A673 (cell line): Measurements from ENCODE around the gene TECR. TPM values are rescaled to one million over a fixed set of nuclear protein-coding genes. Genes with fewer than 3 reads are reported as not detected.

Source experiments
- BruUV-seq: library from RNA; stranded (reverse); fragments of 400-500 nt; replicated peaks from 2 replicates; lab custom pipeline; 2021; lab: Mats Ljungman, UMichigan
- CTCF ChIA-PET: fragments of 300-600 bp; sonication (Branson Sonifier 250); formaldehyde crosslinking; loops from one replicate; lab custom pipeline; 2022; ENCODE audit warnings: antibody characterized with exemption; lab: Charles Lee
- POLR2A ChIA-PET: fragments of 300-600 bp; sonication (Branson Sonifier 250); formaldehyde crosslinking; loops from one replicate; lab custom pipeline; 2022; ENCODE audit warnings: antibody characterized with exemption; ENCODE audit not compliant: low non-redundant PET; lab: Charles Lee
- DNase-seq: peaks from one replicate; pipeline ENCODE4 v3.0.0-alpha.2; 2015; ENCODE audit warnings: low spot score
- H3K27ac ChIP-seq: fragments of 200-600 bp; sonication (generic); 2 replicates; pipeline ENCODE4 v1.5.1; 2016; ENCODE audit warnings: mixed run types, low read depth, mild to moderate bottlenecking, mixed read lengths, antibody characterized with exemption, low read length; ENCODE audit not compliant: poor library complexity, severe bottlenecking
- H3K27me3 ChIP-seq: fragments of 200-600 bp; sonication (generic); replicated peaks from 2 replicates; pipeline ENCODE4 v1.6.1; 2017; ENCODE audit warnings: mixed run types, low read depth, mild to moderate bottlenecking, mixed read lengths, antibody characterized with exemption, low read length; ENCODE audit not compliant: insufficient read depth, poor library complexity
- H3K36me3 ChIP-seq: fragments of 200-600 bp; sonication (generic); 2 replicates; pipeline ENCODE4 v1.6.1; 2016; ENCODE audit warnings: mixed run types, mild to moderate bottlenecking, mixed read lengths, antibody characterized with exemption, low read length; ENCODE audit not compliant: insufficient read depth, poor library complexity, severe bottlenecking
- H3K4me1 ChIP-seq: fragments of 200-600 bp; sonication (generic); 2 replicates; pipeline ENCODE4 v1.6.1; 2017; ENCODE audit warnings: mixed run types, mild to moderate bottlenecking, mixed read lengths, antibody characterized with exemption, low read length; ENCODE audit not compliant: insufficient read depth, poor library complexity, severe bottlenecking
- H3K4me3 ChIP-seq: fragments of 200-600 bp; sonication (generic); 2 replicates; pipeline ENCODE4 v1.5.1; 2016; ENCODE audit warnings: low read depth, mixed run types, mild to moderate bottlenecking, mixed read lengths, low read length; ENCODE audit not compliant: poor library complexity, severe bottlenecking
- H3K9me3 ChIP-seq: fragments of 200-600 bp; sonication (generic); 2 replicates; pipeline ENCODE4 v1.6.1; 2016; ENCODE audit warnings: mixed run types, low read depth, mild to moderate bottlenecking, mixed read lengths, antibody characterized with exemption, low read length; ENCODE audit not compliant: poor library complexity, severe bottlenecking
- CTCF ChIP-seq: fragments of 300-800, 200-600 bp; sonication (generic); conservative IDR thresholded peaks from 2 replicates; pipeline ENCODE4 v1.5.1; 2017; ENCODE audit warnings: low read depth, mild to moderate bottlenecking, antibody characterized with exemption, low read length, moderate library complexity, mixed read lengths
- EZH2 ChIP-seq: fragments of 200-600 bp; sonication (generic); IDR thresholded peaks from 2 replicates; pipeline ENCODE4 v1.6.1; 2017; ENCODE audit warnings: borderline replicate concordance, low read depth, mild to moderate bottlenecking, mixed read lengths, antibody characterized with exemption, low read length; ENCODE audit not compliant: poor library complexity, severe bottlenecking
- intact Hi-C: fragments of 100-400 bp; cut with micrococcal nuclease; formaldehyde crosslinking; loops from one replicate; pipeline ENCODE4 v1.10.0; 2022; ENCODE audit not compliant: unreplicated experiment
- total RNA-seq: library from RNA; stranded (reverse); gene quantifications from 2 replicates; pipeline ENCODE4 v1.2.3, GENCODE V29; 2021

Gene TECR
- total RNA-seq, 1 experiment from 2014 or later = 189 TPM

GRCh38 chr19:14496029-14496833, 33.2 kb upstream of the TECR start, which contains the start of gene GIPC1:
Gene GIPC1 (minus strand): TSS chr19:14496127. CDS start chr19:14482976, 13,151 bp downstream.
- H3K36me3 ChIP-seq = no peaks in the 10 kb centered on the region
- intact Hi-C loops = no loop called here
- no peaks in the 10 kb centered on the region for H3K9me3 ChIP-seq
- H3K4me3 ChIP-seq = peak within 1 kb of the TSS; percentile 81
- ChIA-PET POLR2A (no interaction called here), CTCF (interaction anchor here (0.6 to 1.1 kb wide), 2 partner anchors 24 to 193 kb away, joined by 3 read pairs; no protein-coding TSS in a partner anchor)
- peak; percentile 99 for DNase-seq
- TF ChIP-seq CTCF (no peak), EZH2 (no peak)
- no TSS peak for BruUV-seq
- no peaks in the 10 kb centered on the region for H3K27me3 ChIP-seq
- peak within 1 kb of the TSS; percentile 61 for H3K27ac ChIP-seq
- peaks cover 12% of the 10 kb centered on the region for H3K4me1 ChIP-seq

GRCh38 chr19:14496834-14497227, 32.6 kb upstream of the TECR start:
- TF ChIP-seq EZH2 (no peak), CTCF (no peak)
- peak overlapping the region; percentile 81 for H3K4me3 ChIP-seq
- H3K36me3 ChIP-seq = no peaks in the 10 kb centered on the region
- no peaks in the 10 kb centered on the region for H3K27me3 ChIP-seq
- intact Hi-C loops = no loop called here
- no TSS peak for BruUV-seq
- H3K27ac ChIP-seq = peak overlapping the region; percentile 2
- H3K9me3 ChIP-seq = no peaks in the 10 kb centered on the region
- no peak for DNase-seq
- CTCF ChIA-PET = interaction anchor here (0.6 to 1.1 kb wide), 2 partner anchors 25 to 192 kb away, joined by 3 read pairs; no protein-coding TSS in a partner anchor
- H3K4me1 ChIP-seq = peaks cover 12% of the 10 kb centered on the region
- POLR2A ChIA-PET = no interaction called here

GRCh38 chr19:14497228-14497921, 32.0 kb upstream of the TECR start:
- ChIA-PET CTCF (interaction anchor here (1.1 kb wide), 1 partner anchor 192 kb away, joined by 3 read pairs; no protein-coding TSS in a partner anchor), POLR2A (interaction anchor here (0.6 kb wide), 1 partner anchor 1615 kb away, joined by 6 read pairs; no protein-coding TSS in a partner anchor)
- BruUV-seq = no TSS peak

More at GRCh38 chr19:14497228-14497921, 32.0 kb upstream of the TECR start:
- H3K4me3 ChIP-seq = no peak overlapping the region
- TF ChIP-seq EZH2 (no peak), CTCF (no peak)
- H3K36me3 ChIP-seq = no peaks in the 10 kb centered on the region
- no peaks in the 10 kb centered on the region for H3K27me3 ChIP-seq
- no peak overlapping the region for H3K27ac ChIP-seq
- intact Hi-C loops = no loop called here
- no peaks in the 10 kb centered on the region for H3K9me3 ChIP-seq
- no peak for DNase-seq
- H3K4me1 ChIP-seq = peaks cover 12% of the 10 kb centered on the region
